ENCODE data around the gene TSPAN18.

The TSPAN18 gene

GRCh38 chr11:44957776-44958564, 231.2 kb downstream of the TSPAN18 start:
- DNase-seq (ENCODE audit: low read depth in 2 of 2) = no peak

GRCh38 chr11:44959064-44959463, 232.3 kb downstream of the TSPAN18 start:
- DNase-seq (ENCODE audit: low read depth in 2 of 2) = no peak

DNA sequence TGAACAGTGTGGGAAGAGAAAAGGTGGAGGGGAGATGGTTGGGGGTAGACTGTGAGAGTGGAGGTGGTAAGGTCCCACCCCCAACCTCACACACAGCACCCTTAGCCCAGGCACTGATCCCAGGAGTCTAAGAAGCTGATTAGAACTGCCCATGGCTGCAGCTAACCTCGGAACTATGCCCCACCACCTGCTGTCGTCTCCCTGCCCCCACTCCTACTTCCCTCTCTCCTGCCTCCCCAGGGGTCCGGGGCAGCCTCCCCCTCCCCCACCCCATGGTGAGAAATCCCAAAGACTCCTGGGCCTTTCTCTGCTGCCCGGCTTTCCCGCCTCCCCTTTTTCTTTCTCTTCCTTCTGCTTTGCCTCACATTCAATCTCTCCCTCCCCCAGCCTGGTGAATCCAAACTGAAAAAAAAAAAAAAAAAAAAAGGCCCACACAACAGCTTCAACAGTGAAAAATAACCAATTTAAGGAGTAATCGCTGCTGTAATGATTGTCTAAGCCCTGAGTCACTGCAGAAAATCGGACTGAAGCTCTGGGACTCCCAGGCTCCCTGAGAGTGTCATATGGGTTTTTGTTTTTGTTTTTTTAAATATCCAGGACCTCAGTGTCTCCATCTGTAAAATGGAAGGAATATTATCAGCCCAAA, 233.6 kb downstream of the TSPAN18 start:
- DNase-seq (ENCODE audit: low read depth in 2 of 2) = no peak

DNA sequence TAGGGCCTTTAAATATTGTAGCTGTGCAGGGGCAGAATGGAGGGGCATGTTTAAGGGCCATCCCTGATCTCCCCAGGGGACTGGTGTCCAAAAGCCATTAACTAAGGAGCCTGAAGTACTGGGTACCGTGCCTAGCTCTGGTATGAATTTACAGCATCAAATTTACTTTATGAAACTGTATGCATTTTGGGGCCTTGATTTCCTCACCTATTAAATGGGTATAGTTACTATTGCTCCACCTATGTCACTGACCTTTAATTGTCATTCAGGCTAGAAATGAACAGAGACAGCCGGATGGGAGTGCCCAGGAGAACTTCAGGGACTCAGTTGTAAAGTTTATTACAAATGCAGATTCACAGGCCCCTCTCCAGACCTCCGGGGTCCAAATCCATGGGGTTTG, 235.7 kb downstream of the TSPAN18 start:
- DNase-seq (ENCODE audit: low read depth in 2 of 2) = no peak

- DNase-seq (ENCODE audit: low read depth in 2 of 2) = no peak
Observed at GRCh38 chr11:44963136-44963535, 236.4 kb downstream of the TSPAN18 start.

DNA sequence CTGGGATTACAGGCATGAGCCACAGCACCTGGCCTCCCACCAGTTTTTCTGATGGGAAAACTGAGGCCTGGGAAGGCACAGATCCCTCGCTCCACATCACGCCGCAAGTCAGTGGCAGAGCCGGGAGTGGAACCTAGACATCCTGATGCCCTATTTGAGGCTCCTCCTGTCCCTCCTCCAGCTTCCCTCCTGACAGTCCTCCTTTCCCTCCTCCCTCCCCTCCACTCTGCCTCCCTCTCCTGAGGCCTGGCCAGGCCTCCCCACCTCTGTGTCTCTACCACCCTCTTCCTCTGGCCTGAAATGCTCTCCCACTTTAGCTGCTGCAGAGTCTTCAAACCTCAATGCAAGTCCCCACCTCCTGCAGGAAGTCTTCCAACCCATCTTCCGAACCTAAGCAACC, 237.2 kb downstream of the TSPAN18 start:
- no peak for DNase-seq (ENCODE audit: low read depth in 2 of 2)

GRCh38 chr11:44964526-44965209, 237.9 kb downstream of the TSPAN18 start:
- DNase-seq (ENCODE audit: low read depth in 2 of 2) = no peak

DNA sequence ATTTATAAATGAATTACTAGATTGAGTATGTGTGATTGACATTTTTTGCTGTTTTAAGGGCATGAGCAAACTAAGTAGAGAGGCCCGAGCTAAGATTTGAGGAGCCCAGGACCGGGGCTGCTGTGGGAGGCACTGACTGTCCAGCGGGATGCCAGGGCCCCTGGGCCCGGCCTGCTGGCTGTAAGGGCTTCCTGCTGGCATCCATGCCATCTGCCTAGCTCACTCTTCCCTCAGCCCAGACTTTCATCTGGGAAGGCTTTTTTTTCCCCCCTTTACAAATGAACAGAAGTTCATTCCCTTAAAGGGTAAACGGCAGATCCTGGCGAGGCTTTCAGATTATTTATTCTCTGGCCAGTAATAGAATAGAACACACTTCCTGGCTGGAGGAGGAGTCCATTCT, 239.9 kb downstream of the TSPAN18 start:
- DNase-seq (ENCODE audit: low read depth in 2 of 2) = no peak

DNA sequence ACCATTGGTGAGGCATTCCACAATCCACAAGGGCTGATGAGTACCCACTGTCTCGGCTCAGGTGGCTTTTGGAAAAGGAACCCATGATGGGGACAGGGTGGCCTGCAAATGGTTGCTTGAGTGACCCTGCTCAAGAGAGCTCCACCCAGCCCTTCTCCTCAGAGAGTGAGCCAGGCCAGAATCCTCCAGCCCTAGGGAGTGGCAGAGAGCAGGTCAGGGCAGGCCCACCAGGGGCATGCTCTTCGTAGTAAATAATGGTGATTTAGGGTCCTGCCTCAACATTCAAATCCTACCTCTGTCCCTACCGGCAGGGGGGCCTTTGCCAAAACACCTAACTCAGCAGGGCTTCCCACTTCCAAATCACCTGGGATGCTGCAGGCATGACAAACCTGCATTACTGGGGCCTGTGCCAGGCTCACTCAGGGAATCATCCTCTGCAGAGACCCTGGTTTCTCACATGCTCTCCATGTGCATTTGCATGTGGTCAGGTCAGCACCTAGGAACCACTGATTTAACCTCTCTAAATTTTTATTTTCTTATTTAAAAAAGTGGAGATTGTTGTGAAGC, 241.3 kb downstream of the TSPAN18 start:
- no peak for DNase-seq (ENCODE audit: low read depth in 2 of 2)

DNA sequence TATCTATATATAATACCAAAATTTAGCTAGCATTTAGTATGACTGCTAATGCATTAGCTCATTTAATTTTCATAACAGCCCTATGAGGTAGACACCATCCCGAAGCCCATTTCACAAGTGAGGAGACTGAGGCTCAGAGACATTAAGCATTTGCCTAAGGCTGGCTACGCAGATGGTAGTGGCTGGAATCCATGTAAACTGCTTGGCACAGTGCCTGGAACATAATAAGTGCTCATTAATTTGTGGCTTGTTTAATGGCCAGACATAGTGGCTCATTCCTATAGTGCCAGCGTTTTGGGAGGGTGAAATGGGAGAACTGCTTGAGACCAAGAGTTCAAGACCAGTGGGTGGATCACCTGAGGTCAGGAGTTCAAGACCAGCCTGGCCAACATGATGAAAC, 241.7 kb downstream of the TSPAN18 start:
- DNase-seq (ENCODE audit: low read depth in 2 of 2) = no peak

DNA sequence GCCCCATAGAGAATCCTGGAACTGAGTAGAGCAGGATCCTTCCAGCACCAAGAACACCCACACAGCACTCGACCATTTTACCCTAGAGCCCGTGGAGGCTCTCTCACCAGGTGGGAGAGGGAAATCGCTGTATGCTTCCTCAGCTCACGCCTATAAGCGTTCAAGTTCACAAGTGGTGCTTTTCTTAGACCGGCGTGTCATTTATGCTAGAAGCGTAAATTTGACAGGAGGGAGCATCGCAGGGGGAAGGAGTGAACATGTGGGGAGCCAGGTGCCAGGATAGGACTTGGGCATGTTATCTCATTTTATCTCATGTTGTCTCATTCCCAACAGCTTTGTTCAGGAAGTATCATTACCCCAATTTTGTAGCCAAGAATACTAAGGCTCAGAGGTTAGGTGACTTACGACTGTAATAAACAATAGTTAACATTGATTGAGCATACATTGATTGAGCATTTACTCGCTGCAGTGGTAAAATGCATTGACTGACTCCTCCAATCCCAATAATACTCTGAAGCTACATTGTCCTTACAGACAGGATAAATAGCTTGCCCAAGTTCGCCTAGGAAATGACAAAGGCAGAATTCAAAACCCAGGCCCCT, 243.0 kb downstream of the TSPAN18 start:
- no peak for DNase-seq (ENCODE audit: low read depth in 2 of 2)

DNA sequence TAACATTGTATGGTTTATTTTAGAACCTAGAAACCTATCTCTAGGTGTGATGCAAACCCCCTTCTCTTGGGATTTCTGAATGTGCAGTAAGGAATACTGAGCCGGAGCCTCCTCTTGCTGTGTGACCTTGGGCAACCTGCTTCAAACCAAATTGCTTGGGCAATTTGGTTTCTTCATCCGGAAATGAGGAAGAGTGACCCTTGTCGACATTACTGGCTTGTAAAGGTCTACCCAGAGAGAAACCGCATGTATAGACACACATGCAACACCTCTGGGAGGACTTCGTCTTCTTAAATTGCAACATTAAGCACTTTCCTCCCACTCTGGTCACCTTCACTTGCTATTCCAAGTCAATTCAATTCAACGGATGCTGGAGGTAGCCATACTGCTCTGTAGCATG, 243.5 kb downstream of the TSPAN18 start:
- DNase-seq (ENCODE audit: low read depth in 2 of 2) = no peak

DNA sequence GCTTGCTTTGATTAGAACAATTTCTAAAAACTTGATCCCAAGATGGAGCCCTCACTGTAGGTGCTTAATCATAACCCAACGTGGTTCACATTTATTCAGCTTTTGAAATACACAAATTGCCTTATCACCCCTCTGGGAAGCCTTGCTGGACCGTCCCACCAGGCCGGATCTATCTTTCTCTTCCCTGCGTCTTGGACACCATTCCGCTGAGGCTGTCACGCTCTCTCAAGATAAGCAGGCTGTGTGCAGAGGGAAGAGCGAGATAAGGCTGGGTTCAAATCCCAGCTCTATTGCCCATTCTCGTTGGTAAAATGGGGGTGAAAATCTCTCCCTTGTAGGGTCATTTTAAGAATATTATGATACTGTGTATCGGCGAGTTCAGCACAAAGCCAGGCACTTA, 244.4 kb downstream of the TSPAN18 start:
- DNase-seq (ENCODE audit: low read depth in 2 of 2) = no peak

GRCh38 chr11:44972746-44973435, 246.1 kb downstream of the TSPAN18 start:
- no peak for DNase-seq (ENCODE audit: low read depth in 2 of 2)

DNA sequence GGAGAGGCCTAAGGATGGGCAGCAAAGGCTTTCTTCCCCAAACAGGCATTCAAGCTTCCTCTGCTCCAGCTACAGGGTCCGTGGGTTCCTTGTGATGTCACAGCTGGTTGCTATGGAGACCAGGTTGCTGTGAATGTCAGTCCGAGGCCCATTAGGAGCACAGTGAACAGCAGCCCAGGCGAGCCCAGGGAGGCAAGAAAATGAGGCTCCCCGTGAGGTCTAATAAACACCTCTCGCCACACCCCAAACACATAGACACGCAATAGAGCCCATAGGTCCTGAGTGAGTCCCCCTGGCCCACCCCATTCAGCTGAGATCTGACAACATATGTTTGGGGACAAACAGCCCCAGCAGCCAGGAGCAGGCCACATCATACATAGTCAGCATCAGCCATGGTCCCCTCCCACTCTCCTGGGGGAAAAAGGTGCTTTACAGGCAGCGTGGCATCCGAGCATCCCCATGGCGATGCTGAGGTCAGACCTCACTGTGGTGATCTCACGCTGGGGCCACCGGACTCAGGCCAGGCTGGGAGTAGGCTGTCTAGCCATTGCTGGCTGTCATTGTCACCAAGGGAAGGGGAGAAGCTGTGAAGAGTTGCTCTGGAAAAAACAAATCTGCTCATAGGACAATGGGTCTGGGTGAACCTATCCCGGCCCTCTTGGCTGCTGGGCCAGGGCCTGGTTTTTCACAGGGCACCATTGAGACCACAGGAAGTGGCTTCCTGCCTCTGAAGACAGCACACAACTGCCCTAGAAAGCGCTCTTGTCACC, 247.1 kb downstream of the TSPAN18 start:
- no peak for DNase-seq (ENCODE audit: low read depth in 2 of 2)

DNA sequence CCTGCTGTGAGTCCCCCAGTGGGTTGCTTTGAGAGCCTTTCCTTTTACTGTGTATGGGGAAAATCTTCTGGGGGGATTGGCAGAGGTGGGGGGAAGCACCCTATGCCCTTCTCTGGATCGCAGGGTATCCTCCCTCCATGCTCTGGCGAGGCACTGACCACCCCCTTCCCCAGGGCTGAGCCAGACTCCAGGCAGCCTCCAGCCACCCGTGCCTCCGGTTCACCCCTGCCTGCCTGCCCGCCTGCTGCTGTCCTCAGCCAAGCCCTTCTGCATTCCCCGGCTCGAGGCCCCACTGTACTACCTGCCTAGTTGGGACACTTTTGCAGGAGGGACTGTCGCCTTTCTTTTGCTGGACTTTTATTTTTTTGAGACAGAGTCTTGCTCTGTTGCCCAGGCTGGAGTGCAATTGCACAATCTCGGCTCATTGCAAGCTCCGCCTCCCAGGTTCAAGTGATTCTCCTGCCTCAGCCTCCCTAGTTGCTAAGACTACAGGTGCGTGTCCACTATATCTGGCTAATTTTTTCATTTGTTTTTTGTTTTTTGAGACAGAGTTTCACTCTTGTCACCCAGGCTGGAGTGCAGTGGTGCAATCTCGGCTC, 247.7 kb downstream of the TSPAN18 start:
- no peak for DNase-seq (ENCODE audit: low read depth in 2 of 2)

GRCh38 chr11:44976576-44976975, 249.8 kb downstream of the TSPAN18 start:
- no peak for DNase-seq (ENCODE audit: low read depth in 2 of 2)

DNA sequence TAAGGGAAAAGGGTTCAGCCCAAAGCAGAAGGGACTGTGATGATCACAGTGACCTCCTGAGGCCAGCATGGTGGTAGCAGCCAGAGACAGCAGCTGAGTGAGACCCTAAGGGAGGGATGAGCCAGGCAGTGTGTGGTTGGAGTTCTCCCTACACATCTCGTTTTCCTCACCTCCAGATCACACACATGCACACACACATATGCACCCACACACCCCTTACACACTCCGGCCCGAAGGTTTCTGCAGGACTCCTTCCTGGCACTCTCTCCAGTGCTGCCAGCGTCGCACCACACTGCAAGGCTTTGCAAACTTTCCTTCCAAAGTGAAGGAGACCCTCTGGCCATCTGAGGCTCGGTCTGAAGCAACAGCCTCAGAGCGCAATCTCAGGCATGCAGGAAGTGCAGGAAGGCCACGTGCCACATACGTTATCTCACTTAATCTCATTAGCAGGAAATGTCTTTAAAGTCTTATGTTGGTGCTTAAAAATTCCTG, 250.8 kb downstream of the TSPAN18 start:
- no peak for DNase-seq (ENCODE audit: low read depth in 2 of 2)

DNA sequence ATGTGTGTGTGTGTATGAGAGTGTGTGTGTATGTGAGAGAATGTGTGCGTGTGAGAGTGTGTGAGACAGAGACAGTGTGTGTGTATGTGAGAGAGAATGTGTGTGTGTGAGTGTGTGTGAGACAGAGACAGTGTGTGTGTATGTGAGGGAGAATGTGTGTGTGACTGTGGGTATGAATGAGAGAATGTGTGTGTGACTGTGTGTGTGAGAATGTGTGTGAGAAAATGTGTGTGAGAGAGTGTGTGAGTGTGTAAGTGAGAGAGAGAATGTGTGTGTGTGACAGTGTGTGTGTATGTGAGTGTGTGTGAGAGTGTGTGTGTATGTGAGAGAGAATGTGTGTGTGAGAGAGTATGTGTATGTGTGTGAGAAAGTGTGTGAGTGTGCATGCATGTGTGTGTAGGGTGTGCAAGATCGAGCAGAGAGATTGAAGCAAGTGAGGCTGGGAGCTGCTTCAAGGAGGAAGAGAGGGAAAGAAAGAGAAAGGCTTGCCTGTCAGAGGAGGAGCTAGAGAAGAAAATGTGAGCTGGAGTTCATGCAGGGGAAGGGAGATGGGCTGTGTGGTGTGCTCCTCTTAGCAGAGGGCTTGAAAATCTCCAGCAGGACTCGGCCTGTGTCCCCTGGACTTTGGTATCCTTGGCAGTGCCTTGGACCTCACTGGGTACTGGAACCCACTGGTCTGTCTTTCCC, 251.7 kb downstream of the TSPAN18 start:
- no peak for DNase-seq (ENCODE audit: low read depth in 2 of 2)

- DNase-seq (ENCODE audit: low read depth in 2 of 2) = no peak
Observed at GRCh38 chr11:44978961-44979331, 252.2 kb downstream of the TSPAN18 start.
